Spleen (tissue), 7 donors: Measurements from ENCODE around the gene DCN.

Experiments
- POLR2A ChIP-seq, 3 donors: fragments of 450-650 bp; IDR thresholded peaks; one replicate each; pipeline ENCODE4 v1.5.1; 2017; ENCODE audit warnings: antibody characterized with exemption in 3 of 3, mild to moderate bottlenecking in 1 of 3
- POLR2AphosphoS5 ChIP-seq, 3 donors: sonication (generic); formaldehyde crosslinking; IDR thresholded peaks; one replicate each; pipeline ENCODE4 v1.5.1; 2017; ENCODE audit warnings: antibody characterized with exemption in 3 of 3
- TF ChIP-seq, protein P1 (sequence below), 11 experiments: fragments of 200-600 bp in 7 of 11; fragments of 450-650 bp in 4 of 11; sonication (generic) in 4 of 11; IDR thresholded peaks in 8 of 11; conservative IDR thresholded peaks in 3 of 11; 1 replicate in 7 of 11; 2 replicates in 4 of 11; pipeline versions ENCODE4 v1.4.0 to v1.8.0; 2016 to 2021; ENCODE audit warnings: antibody characterized with exemption in 11 of 11, inconsistent platforms in 4 of 11, mild to moderate bottlenecking in 1 of 11
- donor health status: DM: no; HTN: no; CAD: no; lungs with moderate emphysema.
- donor health status: DM: no; HTN: no; CAD: no.
- donor health status: DM: no; HTN: no; CAD: no.

DNA sequence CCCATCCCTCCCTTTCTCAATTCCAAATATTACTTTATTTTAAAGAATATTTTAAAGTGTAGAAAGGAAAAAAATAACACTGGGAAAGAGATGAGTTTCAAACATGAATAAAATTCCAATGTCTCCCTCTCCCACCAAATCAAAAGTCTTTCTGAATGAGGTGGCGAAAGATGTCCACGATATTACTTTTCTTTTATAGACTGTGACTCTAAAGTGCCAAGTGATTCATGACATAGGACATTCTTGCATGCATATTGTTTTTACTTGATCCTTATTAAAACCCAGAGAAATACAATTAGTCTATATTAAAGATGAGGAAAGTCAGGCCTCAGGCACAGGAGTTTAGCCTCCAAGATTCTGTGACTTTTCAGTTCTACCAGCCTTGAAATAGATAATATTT, 55.3 kb downstream of the DCN start:
- TF ChIP-seq POLR2AphosphoS5 (IDR thresholded peaks at IDR 0.05) = no peak
- TF ChIP-seq, protein P1, sequence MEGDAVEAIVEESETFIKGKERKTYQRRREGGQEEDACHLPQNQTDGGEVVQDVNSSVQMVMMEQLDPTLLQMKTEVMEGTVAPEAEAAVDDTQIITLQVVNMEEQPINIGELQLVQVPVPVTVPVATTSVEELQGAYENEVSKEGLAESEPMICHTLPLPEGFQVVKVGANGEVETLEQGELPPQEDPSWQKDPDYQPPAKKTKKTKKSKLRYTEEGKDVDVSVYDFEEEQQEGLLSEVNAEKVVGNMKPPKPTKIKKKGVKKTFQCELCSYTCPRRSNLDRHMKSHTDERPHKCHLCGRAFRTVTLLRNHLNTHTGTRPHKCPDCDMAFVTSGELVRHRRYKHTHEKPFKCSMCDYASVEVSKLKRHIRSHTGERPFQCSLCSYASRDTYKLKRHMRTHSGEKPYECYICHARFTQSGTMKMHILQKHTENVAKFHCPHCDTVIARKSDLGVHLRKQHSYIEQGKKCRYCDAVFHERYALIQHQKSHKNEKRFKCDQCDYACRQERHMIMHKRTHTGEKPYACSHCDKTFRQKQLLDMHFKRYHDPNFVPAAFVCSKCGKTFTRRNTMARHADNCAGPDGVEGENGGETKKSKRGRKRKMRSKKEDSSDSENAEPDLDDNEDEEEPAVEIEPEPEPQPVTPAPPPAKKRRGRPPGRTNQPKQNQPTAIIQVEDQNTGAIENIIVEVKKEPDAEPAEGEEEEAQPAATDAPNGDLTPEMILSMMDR (IDR thresholded peaks at IDR 0.05 in 8 of 11, conservative IDR thresholded peaks at IDR 0.05 in 3 of 11) = no peak
- TF ChIP-seq POLR2A (IDR thresholded peaks at IDR 0.05) = no peak
